ENCODE measurements around the gene GSTM2.
"Not testable (repeated sequence)": the region's sequence is repeated elsewhere in the genome, so short reads cannot be mapped to it uniquely, and the experiment has no call there.

- not testable (repeated sequence) for TF ChIP-seq ZNF565 (CRISPR knock-in tag; conservative IDR thresholded peaks at IDR 0.05; ENCODE audit: low read depth); RARB (CRISPR knock-in tag; IDR thresholded peaks at IDR 0.05); ARNTL (CRISPR knock-in tag; IDR thresholded peaks at IDR 0.05; ENCODE audit: borderline replicate concordance, low read depth); BACH2 (CRISPR knock-in tag; IDR thresholded peaks at IDR 0.05; ENCODE audit: borderline replicate concordance); PATZ1 (CRISPR knock-in tag; IDR thresholded peaks at IDR 0.05; ENCODE audit: borderline replicate concordance); TCF4 (CRISPR knock-in tag; IDR thresholded peaks at IDR 0.05; ENCODE audit: borderline replicate concordance); ZFP3 (CRISPR knock-in tag; IDR thresholded peaks at IDR 0.05); GLIS3 (CRISPR knock-in tag; IDR thresholded peaks at IDR 0.05); CREB5 (CRISPR knock-in tag; IDR thresholded peaks at IDR 0.05; ENCODE audit: low read depth); TSHZ2 (CRISPR knock-in tag; IDR thresholded peaks at IDR 0.05)
These were observed 9.0 kb downstream of the GSTM2 start for GRCh38 chr1:109676683-109677381.

Measured in SK-N-SH treated with all-trans-retinoic acid at 6 μM for 48 hours (cell line).